Measurements from ENCODE around the gene RAI14.

Gene RAI14

DNA sequence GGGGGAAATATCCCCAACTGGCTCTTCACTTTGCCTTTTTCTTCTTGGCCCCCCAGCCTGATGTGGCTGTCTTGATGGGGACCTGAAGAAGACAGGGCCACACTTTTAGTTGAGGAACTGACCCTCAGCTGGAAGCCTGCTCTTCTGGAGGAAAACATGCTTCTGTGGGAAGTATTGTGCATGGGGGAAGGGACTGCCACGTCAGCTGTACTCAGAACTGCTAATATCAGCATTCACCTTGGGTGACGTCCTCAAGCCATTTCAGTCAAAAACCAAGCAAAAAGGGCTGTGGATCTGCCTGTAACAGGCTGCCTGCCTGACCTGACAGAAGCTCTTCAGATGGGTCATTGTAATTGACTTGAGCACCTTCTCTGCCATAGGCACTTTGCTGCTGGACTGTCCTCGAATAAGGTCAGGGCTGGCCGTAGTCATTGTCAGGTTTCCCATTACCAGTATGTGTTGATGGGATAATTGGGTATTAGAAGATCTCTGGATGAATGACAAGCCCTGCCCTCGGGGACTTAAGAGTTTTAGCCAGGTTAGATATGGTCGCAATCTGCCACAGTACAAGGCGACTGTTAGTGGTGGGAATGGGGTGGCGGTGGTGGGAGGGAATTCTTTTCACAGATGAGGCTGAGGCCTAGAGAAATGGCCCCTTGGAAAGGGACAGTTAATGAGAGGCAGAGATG is 10.4 kb downstream of the RAI14 start:
- TF ChIP-seq FOXP2 (optimal IDR thresholded peaks at IDR 0.05; ENCODE audit: borderline replicate concordance, extremely low read depth, extremely low read length, insufficient read depth) = no peak
- TF ChIP-seq, protein P1, sequence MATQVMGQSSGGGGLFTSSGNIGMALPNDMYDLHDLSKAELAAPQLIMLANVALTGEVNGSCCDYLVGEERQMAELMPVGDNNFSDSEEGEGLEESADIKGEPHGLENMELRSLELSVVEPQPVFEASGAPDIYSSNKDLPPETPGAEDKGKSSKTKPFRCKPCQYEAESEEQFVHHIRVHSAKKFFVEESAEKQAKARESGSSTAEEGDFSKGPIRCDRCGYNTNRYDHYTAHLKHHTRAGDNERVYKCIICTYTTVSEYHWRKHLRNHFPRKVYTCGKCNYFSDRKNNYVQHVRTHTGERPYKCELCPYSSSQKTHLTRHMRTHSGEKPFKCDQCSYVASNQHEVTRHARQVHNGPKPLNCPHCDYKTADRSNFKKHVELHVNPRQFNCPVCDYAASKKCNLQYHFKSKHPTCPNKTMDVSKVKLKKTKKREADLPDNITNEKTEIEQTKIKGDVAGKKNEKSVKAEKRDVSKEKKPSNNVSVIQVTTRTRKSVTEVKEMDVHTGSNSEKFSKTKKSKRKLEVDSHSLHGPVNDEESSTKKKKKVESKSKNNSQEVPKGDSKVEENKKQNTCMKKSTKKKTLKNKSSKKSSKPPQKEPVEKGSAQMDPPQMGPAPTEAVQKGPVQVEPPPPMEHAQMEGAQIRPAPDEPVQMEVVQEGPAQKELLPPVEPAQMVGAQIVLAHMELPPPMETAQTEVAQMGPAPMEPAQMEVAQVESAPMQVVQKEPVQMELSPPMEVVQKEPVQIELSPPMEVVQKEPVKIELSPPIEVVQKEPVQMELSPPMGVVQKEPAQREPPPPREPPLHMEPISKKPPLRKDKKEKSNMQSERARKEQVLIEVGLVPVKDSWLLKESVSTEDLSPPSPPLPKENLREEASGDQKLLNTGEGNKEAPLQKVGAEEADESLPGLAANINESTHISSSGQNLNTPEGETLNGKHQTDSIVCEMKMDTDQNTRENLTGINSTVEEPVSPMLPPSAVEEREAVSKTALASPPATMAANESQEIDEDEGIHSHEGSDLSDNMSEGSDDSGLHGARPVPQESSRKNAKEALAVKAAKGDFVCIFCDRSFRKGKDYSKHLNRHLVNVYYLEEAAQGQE (IDR thresholded peaks at IDR 0.05; ENCODE audit: insufficient read depth in 1 of 2, low read depth in 2 of 2, low read length in 2 of 2) = no peak
- no peak for TF ChIP-seq SIN3A (IDR thresholded peaks at IDR 0.05; ENCODE audit: borderline replicate concordance, insufficient read depth, low read length)
- TF ChIP-seq POLR2AphosphoS5 (IDR thresholded peaks at IDR 0.05; ENCODE audit: low read depth, low read length) = no peak
- TF ChIP-seq TAF1 (IDR thresholded peaks at IDR 0.05; ENCODE audit: borderline replicate concordance, insufficient read depth, low read length) = no peak

DNA sequence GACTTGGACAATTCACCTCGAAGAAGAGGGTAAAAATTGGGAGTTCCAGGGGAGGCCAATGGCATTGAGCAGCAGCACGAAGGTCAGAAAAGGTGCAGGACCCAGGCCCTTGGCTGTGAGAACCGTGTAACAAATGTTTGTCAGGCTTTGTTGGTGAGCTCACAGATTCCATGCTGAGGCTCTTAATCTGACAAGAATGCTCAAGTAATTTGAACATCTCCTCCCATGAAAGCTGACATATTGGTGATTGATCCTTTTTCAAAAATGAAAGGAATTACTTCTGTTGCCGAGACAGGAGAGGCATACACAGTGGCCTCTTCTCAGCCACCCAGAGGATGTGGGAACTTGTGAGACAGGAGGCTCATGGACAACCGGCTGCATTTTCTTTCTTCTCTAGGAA is 11.6 kb downstream of the RAI14 start:
- TF ChIP-seq, protein P1 (IDR thresholded peaks at IDR 0.05; ENCODE audit: insufficient read depth in 1 of 2, low read depth in 2 of 2, low read length in 2 of 2) = no peak
- no peak for TF ChIP-seq SIN3A (IDR thresholded peaks at IDR 0.05; ENCODE audit: borderline replicate concordance, insufficient read depth, low read length)
- TF ChIP-seq POLR2AphosphoS5 (IDR thresholded peaks at IDR 0.05; ENCODE audit: low read depth, low read length) = no peak
- no peak for TF ChIP-seq FOXP2 (optimal IDR thresholded peaks at IDR 0.05; ENCODE audit: borderline replicate concordance, extremely low read depth, extremely low read length, insufficient read depth)
- TF ChIP-seq TAF1 (IDR thresholded peaks at IDR 0.05; ENCODE audit: borderline replicate concordance, insufficient read depth, low read length) = no peak

DNA sequence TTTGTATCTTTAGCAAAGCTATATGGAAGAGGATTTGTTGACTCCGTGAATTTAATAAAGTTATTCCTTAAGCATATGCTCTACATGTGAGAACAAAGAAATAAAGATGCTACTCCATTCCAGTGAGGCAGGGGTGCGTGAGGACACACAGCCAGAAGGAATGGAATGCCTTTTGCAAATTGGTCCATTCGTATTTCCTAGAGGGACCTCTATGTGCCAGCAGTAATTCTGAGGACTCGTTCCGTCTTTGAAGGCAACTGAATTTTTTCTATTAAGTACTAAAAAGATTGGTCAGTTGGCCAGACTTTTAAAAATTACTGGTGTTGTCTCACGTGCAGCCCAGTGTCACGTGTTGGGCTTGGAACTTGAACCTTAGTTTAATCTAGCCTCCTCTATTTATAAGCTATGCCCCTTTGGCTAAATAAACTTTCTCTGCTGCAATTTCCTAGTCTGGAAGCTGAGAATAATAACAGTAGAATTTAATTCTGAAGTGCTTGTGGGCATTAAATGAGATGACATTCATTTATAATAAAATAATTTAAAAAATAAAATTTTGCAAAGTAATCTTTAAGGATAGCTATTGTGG is 13.9 kb downstream of the RAI14 start:
- TF ChIP-seq, protein P1 (IDR thresholded peaks at IDR 0.05; ENCODE audit: insufficient read depth in 1 of 2, low read depth in 2 of 2, low read length in 2 of 2) = no peak
- no peak for TF ChIP-seq FOXP2 (optimal IDR thresholded peaks at IDR 0.05; ENCODE audit: borderline replicate concordance, extremely low read depth, extremely low read length, insufficient read depth)
- TF ChIP-seq TAF1 (IDR thresholded peaks at IDR 0.05; ENCODE audit: borderline replicate concordance, insufficient read depth, low read length) = no peak
- no peak for TF ChIP-seq SIN3A (IDR thresholded peaks at IDR 0.05; ENCODE audit: borderline replicate concordance, insufficient read depth, low read length)
- no peak for TF ChIP-seq POLR2AphosphoS5 (IDR thresholded peaks at IDR 0.05; ENCODE audit: low read depth, low read length)

DNA sequence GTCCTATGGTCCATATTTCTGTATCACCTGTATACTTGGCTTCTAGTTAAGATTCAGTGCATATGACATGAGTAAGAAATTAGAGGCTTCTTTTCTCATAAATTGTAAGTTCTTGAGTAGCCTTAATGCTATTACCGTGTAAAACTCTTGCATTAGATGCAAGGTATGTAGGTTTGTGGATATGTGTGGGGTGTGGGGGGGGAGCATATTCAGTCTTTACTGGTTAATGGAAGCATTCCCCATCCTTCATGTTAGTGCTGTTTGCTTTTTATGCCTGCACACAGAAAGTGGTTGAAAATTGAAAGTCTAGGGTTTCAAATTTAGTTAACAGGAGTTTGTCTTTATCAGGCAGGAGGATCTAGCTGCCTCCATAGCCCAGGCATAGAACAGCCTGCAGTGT is 16.1 kb downstream of the RAI14 start:
- no peak for TF ChIP-seq FOXP2 (optimal IDR thresholded peaks at IDR 0.05; ENCODE audit: borderline replicate concordance, extremely low read depth, extremely low read length, insufficient read depth)
- TF ChIP-seq, protein P1 (IDR thresholded peaks at IDR 0.05; ENCODE audit: insufficient read depth in 1 of 2, low read depth in 2 of 2, low read length in 2 of 2) = no peak

All from PFSK-1 (cell line).